NB4 (cell line): ENCODE measurements around the gene GPR146.
A peak's percentile ranks its signal among the peaks of the same experiment; 100 is the strongest.

Experiments used
- DNase-seq: peaks from one replicate; pipeline ENCODE4 v3.0.0; 2010; ENCODE audit warnings: low read depth
- H3K4me3 ChIP-seq: one replicate; pipeline ENCODE4 v1.5.1; 2011; ENCODE audit warnings: mild to moderate bottlenecking, low read depth, low read length, moderate library complexity
- MAX ChIP-seq: IDR thresholded peaks from 2 replicates; pipeline ENCODE4 v1.6.1; 2011; ENCODE audit warnings: low read depth, low read length
- MYC ChIP-seq: IDR thresholded peaks from 2 replicates; pipeline ENCODE4 v1.6.1; 2011; ENCODE audit warnings: low read depth, low read length
- POLR2A ChIP-seq: IDR thresholded peaks from 2 replicates; pipeline ENCODE4 v1.6.1; 2011; ENCODE audit warnings: mild to moderate bottlenecking; ENCODE audit not compliant: insufficient read length; ENCODE audit errors: extremely low read depth
- TF ChIP-seq, protein P1 (sequence below): IDR thresholded peaks from one replicate; pipeline ENCODE4 v1.5.1; 2012; ENCODE audit warnings: low read depth, low read length

GPR146 gene

DNA sequence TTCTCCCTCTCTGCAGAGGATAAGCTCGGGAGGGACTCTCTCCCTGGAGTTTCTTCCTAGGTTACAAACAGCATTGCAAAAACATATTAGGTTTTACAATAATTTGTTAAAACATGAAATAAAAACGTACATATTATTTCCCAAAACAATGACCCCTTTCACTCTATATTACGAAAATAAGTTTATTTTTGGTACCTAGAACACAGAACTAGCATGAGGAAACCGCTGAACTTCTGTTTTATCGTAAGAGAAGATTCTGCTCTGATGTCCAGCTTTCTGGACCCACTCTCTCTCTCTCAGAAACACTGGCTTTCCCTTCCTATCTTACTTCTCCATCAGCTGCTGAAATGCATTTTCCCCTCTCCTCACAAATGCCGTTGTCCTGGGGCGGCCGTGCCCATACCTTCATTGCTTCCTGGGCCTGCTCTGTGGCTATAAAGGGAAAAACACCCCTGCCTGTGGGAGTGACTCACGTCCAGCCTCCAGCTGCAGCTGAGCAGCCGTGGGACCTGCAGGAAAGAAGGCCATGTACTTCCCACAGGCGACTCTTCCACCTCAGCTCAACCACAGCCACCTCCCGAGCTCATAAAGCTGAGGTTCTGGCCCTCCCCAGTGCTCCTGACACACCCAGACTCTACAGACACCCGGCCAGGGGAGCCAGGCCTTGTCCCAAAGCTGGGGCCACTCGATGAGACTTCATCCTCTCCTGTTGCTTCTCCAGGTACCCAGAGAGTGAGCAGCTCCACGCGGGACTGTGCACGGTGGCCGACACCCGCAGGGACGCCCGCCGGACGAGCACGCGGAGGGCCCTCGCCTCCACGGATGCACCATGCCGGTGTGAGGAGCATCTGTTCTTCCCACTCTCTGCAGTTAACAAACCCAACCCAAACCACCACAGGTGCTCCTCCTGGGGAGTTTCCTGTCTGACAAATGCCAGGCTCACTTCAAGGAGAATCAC, 46.6 kb downstream of the GPR146 start:
- no peak overlapping the region for H3K4me3 ChIP-seq
- peak; percentile 68 for DNase-seq
- TF ChIP-seq, protein P1, sequence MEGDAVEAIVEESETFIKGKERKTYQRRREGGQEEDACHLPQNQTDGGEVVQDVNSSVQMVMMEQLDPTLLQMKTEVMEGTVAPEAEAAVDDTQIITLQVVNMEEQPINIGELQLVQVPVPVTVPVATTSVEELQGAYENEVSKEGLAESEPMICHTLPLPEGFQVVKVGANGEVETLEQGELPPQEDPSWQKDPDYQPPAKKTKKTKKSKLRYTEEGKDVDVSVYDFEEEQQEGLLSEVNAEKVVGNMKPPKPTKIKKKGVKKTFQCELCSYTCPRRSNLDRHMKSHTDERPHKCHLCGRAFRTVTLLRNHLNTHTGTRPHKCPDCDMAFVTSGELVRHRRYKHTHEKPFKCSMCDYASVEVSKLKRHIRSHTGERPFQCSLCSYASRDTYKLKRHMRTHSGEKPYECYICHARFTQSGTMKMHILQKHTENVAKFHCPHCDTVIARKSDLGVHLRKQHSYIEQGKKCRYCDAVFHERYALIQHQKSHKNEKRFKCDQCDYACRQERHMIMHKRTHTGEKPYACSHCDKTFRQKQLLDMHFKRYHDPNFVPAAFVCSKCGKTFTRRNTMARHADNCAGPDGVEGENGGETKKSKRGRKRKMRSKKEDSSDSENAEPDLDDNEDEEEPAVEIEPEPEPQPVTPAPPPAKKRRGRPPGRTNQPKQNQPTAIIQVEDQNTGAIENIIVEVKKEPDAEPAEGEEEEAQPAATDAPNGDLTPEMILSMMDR = no peak
- no peak for TF ChIP-seq MYC
- no peak for TF ChIP-seq MAX
- no peak for TF ChIP-seq POLR2A

- H3K4me3 ChIP-seq = no peak overlapping the region
- no peak for DNase-seq
- TF ChIP-seq POLR2A (no peak), MYC (no peak)
These were observed 47.3 kb downstream of the GPR146 start for GRCh38 chr7:1091644-1092027.

DNA sequence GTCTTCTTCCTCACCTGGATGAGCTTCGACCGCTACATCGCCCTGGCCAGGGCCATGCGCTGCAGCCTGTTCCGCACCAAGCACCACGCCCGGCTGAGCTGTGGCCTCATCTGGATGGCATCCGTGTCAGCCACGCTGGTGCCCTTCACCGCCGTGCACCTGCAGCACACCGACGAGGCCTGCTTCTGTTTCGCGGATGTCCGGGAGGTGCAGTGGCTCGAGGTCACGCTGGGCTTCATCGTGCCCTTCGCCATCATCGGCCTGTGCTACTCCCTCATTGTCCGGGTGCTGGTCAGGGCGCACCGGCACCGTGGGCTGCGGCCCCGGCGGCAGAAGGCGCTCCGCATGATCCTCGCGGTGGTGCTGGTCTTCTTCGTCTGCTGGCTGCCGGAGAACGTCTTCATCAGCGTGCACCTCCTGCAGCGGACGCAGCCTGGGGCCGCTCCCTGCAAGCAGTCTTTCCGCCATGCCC, 47.9 kb downstream of the GPR146 start:
- no peak overlapping the region for H3K4me3 ChIP-seq
- no peak for DNase-seq
- no peak for TF ChIP-seq POLR2A

- no peak for DNase-seq
- no peak overlapping the region for H3K4me3 ChIP-seq
- TF ChIP-seq, protein P1 = no peak
- TF ChIP-seq MYC (no peak), POLR2A (no peak), MAX (no peak)
These were observed 48.6 kb downstream of the GPR146 start for GRCh38 chr7:1092806-1093501.

GRCh38 chr7:1093502-1093843, 49.1 kb downstream of the GPR146 start:
- no peak overlapping the region for H3K4me3 ChIP-seq
- DNase-seq = no peak
- no peak for TF ChIP-seq MAX
- no peak for TF ChIP-seq MYC
- TF ChIP-seq POLR2A = no peak
- TF ChIP-seq, protein P1 = no peak

- no peak overlapping the region for H3K4me3 ChIP-seq
- TF ChIP-seq MAX = no peak
- TF ChIP-seq, protein P1 = no peak
- no peak for TF ChIP-seq POLR2A
- no peak for TF ChIP-seq MYC
- DNase-seq = no peak
These were observed 49.7 kb downstream of the GPR146 start for GRCh38 chr7:1093916-1094508.
